HG03442 (cell line): ENCODE data around the gene SLC2A4RG.

Source experiments
- ATAC-seq: cut with Tn5 transposase; IDR thresholded peaks from one replicate; pipeline ENCODE4 v1.9.1; 2021; ENCODE audit warnings: mild to moderate bottlenecking, moderate library complexity; ENCODE audit not compliant: unreplicated experiment

SLC2A4RG gene

DNA sequence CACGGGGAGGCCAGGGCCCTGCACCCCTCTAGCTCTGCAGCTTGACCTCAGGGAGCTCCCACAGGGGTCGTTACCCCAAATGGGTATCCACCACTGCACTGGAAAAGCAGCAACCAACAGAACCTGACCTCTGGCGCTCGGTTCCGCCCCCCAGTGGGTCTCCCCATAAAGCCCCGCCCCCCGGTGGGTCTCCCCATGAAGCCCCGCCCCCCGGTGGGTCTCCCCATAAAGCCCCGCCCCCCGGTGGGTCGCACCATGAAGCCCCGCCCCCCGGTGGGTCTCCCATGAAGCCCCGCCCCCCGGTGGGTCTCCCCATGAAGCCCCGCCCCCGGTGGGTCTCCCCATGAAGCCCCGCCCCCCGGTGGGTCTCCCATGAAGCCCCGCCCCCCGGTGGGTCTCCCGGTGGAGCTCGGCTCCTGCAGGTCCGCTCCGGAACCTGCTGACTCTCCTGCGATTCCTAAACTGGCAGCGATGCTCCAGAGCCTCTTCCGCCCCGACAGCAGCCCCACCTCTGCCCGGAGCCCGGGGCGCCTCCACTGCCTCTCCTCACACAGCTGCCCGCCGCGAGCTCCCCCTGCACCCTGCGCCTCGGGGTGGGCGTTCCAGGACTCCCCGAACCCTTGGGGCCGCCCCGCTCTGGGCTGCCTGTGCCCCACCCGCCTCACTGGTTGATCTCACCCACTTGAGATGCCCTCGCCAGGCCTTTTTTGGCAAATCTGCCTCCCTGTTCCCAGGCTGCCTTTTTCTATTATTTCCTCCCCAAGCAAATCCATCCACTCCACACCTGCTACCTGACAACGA, 12.1 kb downstream of the SLC2A4RG start:
- no peak for ATAC-seq

DNA sequence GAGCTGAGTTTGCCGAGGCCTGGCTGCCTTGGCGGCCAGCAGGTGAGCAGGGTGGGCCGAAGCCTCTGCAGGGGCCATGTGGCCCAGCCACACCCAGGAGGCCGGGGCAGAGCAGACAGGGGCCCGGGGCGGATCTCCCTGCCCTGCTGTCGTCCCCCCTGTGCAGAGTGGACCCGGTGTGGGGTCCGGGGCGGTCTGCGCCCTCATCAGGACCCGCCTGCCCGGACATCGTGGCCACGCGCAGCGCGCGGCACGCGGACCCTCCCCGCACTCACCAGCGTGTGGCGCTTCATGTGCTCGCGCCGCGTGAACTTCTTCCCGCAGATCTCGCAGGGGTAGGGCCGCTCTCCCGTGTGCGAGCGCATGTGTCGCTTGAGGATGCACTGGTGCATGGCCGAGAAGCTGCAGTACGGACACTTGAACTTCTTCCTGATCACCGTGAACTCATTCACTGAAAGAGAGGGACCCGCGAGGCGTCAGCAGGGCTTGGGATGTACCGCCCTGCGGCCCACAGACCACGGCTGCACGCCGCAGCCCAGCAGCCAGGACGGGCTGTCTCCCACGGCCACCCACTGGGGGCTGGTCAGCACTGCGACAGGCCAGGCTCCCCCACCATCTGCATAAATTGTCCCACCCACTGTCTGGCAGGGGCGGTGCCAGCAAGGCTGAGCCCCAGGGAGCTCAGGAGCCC, 13.0 kb downstream of the SLC2A4RG start:
- ATAC-seq: no peak

DNA sequence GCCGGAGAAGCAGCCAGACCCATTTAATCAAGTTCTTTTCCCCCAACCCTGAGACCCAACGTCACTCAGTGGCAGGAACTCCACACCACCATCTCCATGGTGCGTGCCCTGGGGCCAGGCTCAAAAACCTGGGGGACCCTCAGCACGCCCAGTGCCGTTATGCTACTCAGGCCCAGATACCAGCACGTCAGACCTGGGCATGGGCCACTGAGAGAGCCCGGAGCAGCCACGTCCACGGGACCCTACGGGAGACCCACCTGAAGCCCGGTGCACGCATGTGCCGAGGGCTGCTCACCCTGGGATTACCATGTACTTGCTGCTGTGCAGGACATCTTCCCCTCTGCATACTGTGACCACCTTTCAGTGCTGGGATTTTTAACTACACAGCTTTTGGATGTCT, 13.8 kb downstream of the SLC2A4RG start:
- ATAC-seq: no peak

DNA sequence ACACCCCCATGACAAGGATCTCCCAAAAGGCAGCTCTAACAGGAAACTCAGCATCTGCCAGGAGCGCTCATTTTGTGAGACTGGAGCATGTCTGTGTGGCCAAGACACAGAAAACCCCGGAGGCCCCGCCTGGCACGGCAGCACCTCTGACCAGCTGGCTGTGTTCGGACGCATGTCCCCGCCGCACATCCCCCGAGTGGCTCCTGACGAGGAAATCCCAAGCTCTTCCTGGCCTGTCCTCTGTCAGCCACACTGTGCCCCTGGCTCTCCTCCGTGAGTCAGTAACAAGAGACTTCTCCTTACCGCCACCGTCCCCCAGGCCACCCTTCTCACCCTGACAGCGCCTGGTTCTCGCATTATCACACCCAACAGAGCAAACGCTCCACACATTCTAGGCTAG, 14.4 kb downstream of the SLC2A4RG start:
- ATAC-seq: no peak

DNA sequence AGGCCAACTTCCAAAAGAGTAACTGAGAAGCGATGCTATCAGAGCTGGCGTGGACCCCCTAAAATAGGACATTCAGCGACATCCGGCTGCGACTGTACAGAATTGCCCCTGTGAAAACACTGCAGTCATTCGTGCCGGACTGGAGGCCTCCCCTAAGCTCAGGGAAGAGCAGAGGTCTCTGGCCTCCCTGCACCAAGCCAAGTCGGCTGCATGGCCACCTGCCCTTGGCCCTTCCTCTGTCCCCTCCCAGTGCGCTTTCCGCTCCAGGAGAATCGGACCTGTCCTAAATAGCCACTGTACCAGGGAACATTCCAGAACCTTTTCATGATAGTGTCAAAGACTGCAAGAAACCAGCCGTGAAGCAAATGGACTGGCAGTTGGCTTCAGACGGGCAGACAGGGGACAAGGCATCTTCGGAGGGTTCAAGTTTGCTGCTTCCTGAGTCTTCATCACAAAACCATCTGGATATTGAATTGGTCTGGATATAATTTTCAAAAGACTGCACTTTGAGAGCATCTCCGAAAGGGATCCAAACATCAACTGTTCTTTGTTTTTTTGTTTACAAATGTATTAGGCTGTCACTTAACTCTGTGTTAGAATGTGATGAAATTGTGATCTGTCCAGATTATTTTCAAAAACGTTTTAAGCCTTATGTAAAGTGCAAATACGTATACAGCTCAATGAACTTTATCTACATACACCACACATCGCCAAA, 16.5 kb downstream of the SLC2A4RG start:
- no peak for ATAC-seq

DNA sequence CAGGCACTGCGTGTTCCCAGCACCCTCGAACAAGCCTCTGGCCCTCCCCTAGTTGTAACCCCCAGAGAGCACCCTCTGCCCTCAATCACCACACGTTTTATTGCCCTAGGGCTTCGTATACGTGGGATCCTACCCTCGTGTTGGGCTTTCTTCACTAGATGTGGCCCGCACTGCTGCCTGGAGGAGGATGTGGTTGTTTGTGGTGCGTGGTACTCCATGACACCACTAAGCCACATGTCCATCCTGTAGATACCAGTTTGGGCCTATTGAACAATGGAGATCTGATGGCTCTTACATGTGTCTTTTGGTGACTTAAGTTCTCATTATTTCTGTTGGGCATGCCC, 17.0 kb downstream of the SLC2A4RG start:
- ATAC-seq: no peak

DNA sequence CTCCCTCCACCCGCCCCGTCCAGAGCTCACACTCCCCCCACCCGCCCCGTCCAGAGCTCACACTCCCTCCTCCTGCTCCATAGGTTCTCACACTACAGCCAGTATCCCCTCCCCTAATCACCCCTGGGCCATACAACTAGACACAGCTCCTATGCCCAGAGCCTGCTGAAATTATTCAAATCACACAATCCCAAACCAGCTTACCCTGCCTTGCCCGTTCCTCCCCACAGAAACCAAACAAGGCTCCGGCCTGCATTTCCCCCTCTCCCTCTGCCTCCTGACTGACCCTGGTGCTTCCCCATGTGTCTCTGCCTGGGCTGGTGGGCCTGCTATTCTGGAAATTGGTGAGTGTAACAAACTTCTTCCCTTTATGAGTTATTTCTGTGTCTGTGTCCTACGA, 18.6 kb downstream of the SLC2A4RG start:
- ATAC-seq: no peak

DNA sequence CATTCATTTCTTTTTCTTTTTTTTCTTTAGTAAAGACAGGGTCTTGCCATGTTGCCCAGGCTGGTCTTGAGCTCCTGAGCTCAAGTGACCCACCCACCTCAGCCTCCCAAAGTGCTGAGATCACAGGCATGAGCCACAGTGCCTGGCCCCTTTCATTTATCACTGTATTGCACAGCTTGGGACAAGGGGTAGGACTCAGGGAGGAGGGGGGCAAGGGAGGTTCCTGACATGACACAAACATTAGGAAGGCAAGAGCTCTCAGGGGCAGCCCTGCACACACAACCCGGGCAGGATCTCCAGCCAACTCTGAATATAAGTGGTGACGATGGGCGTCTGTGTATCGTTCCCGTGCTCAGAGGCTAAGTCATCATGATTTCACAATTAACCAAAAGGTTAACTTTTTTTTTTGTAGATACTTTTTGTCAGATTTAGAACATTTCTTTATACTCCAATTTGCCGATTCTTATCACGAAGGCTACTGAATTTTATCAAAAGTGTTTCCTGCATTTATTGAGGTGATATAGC, 19.9 kb downstream of the SLC2A4RG start:
- no peak for ATAC-seq

DNA sequence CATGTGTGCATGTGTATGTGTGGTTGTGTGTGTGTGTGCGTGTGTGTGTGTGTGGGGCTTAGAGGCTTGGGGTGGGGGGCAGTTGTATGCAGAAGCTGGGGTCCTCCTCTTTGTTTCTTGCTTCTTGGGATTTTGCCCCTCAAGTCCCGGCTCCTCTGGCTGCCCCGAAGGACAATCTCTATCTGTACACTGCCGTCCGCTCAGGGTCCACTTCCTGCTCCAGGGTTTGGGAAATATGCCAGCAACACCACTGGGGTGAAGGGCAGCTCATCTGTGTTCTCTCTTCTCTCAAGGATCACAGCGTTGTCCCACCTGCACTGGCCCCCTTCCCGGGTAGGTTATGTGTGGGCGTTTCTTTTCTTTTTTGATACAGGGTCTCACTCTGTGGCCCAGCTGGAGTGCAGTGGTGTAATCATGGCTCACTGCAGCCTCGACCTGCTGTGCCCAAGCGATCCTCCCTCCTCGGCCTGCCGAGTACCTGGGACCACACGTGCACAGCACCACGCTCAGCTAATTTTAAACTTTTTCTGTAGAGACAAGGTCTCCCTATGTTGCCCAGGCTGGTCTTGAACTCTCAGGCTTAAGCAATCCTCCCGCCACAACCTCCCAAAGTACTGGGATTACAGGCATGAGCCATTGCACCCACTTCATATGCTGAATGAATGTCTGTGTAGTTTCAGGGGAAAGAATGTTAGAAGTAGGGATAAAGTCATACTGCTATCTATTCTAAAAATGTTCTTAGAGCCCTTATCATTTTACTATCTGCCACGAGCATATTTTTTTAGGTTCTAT, 25.7 kb downstream of the SLC2A4RG start:
- ATAC-seq: no peak

DNA sequence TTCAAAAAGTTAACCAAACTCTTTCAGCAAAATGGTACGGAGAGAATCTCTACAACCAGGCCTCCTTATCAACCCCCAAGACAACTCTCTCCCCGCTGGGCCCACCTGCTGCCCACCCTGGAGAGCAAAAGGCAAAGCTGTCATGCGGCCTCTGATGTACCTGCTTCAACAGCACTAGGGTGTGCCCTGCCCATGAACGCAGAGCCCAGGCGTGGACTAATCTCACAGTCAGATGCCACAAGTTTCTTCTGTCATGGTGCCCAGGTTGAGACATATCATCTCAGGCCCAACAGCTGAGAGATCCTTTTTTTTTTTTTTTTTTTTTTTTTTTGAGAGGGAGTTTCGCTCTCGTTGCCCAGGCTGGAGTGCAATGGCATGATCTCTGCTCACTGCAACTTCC, 26.3 kb downstream of the SLC2A4RG start:
- no peak for ATAC-seq

DNA sequence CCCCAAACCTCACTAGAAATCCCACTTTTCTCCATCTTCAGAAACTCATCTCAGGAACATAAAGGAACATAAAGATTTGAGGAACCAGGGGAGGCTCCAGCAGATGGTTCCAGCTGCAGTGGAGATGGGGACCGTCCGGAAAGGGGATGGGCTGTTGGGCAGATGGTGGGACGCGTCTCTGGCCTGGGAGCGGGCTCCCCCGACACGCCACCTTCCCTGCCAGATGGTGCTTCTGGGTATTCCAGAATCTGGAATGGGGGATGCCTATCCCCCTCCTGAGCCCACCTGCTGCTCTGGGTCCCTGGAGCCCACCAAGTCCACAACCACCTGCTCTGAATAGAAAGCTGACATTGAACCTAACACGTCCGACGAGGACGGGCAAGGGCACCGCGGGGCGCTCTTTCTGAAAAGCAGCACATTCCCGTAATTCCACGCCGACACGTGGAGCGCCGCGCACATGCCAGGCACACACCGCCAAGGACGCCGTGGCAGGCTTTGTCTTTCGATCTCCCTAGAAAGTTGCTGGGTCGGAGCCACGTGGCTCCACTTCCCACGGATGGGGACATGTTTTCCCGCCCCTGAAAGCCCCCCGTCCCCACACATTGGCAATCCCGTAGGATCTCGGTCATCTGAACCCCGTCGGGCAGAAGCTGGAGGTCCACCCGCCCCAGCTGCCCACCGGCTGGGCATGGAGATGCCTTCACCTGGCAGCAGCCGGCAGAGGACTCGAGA, 27.3 kb downstream of the SLC2A4RG start:
- ATAC-seq: no peak

DNA sequence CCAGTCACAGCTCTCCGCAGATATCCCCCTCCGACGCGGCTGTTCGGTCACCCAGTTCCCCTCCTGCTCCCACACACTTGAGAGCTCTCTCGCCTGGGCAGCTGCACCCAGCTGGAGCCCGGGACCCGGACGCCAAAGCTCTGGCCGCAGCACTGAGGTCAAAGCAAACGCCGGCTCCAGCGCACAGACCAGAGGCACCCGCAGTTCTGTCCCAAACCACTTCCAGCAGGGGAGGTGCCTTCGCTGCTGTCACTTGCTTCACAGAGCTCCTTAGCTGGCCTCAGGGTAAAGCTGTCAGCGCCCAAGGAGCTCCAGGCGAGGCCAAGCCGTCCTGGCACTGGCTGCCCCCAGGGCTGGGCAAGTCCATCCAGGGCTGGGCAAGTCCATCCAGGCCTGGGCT, 27.9 kb downstream of the SLC2A4RG start:
- ATAC-seq: no peak

DNA sequence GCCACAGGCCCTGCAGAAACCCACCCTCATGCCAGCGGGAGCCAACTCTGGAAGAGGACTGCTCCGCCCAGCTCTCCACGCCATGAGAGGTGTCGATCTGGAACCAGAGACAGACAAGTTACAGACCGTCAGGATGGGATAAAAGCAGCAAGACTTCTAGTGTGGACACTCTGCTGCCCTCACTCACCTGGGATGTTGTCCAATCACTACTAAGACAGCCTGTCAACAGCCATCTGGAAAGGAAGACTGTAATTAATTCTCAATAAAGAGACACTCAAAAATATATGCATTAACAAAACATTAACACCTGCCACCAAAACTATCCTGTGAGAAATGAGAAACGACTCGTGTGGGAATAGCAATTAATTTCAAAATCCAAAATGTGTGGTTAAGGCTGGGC, 28.3 kb downstream of the SLC2A4RG start:
- no peak for ATAC-seq

DNA sequence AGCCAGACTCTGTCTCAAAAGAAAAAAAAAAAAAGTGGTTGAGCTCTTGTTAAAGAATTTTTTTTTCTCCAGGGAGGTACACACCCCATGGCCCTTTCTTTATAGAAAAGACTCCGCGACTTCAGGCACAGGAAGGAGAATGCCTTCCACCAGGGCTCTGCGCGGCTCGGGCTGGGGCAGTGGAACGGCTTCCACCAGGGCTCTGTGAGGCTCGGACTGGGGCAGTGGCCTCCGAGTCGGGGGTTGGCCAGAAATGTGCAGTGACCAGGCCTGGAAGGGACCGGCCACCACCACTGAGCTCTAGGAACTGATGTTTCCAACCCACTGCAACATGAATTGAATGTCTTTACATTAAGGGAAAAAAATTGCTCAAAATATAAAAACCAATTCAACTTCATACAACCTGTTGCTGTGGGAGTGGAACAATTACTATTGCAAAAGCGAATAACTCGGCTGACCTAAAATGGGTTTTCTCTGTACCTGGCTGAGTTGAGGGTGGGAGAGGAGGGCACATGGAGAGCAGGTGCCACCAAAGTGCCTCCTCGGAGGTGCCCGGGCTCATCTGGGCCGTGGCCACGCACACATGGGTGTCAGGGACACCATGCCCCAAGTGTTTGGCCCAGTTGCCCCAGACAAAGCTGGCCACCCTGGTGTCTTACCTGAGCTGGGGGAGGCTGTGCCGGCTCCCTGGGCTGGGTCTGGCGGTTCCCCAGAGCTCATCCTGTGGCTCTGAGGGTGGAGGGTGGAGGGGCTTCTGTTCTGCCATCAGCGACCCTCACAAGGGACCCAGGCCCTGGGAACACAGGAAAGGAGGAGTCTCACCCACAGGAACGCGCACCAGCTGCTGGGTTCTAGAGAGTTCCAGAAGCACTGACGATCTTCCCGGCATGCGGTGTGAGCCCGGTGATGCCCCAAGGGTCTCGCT, 29.3 kb downstream of the SLC2A4RG start:
- ATAC-seq: no peak

DNA sequence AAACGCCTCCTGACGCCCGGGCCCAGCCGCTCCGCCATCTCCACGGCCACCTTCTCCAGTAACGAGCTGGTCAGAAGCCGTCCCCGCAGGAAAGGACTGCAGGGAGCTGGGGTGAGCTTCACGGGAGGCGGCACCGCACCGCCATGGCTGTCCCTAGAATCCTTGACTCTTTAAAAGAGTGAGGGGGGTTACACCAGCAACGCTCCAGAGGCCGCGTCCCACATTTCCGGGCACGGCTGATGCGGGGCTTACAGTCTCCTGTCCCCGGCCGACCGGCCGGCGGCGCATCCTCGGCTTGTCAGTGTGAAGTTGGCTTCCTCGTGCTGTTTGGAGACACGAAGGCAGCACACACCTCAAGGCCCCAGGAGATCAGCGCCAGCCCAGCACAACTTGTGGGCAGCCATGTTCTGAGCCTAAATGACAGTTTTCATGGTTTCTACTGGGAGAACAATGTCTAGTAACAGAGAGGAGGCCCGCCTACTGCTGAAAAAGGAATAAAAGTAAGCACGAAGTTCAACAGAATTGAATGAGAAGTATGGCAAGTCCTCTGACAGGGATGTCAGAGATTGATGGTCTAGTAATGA, 30.4 kb downstream of the SLC2A4RG start:
- no peak for ATAC-seq

DNA sequence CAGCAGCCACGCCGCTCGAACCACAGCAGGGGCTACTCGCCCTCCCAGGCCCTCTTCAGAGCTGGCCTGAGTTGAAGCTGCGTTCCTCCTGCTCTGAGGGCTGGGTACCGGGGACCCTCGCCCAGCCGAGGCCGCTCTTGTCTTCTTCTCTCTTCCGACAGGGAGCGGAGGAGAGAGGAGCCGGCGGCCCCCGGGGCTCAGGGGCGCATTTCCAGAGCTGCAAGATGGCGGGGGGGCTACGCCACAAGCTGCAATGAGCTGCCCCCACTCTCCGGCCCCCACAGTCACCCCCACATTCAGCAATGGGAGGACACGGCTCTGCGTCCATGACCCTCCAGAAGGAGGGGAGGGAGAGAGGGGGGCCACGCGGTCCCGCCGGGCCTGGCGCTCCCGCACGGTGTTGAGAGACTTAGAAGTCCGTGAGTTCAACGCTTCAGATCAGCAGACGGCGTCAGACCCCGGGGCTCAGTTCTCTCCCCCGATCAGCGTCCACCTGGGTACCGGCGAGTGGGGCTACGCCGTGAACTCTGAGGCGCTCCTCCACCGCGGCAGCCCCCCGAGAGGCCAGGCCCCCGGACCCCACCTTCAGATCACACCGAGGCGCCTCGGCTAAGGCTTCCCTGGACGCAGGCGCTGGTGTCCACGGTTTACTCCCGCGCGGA, 31.6 kb downstream of the SLC2A4RG start:
- ATAC-seq: no peak

DNA sequence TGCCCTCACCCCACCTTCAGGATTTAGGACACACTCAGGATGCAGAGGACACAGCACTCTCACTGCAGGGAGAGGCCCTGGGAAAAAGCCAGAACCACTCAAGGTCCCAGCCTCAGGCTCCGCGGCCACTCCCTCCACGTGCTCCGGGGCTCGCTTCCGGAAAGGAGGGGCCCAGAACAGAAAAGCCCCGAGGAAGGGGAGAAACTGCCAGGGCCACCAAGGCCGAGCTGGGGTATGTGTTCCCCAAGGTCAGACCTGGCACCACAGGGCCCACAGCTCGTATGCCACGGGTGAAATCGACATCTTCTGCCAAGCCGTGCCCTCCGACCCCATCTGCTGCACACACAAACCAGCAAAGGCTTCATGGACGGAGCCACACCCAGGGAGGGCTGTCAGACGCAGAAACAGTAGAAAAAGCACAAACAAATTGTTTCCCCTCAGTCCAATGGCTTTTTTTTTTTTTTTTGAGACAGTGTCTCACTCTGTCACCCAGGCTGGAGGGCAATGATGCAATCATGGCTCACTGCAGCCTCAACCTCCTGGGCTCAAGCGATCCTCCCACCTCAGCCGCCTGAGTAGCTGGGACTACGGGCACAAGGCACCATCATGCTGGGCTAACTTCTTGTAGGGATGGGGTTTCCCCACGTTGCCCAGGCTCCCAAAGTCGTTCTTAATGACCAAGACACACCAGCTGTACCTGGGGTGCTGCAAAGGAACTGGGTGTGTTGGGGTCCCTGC, 33.4 kb downstream of the SLC2A4RG start:
- ATAC-seq: no peak
